NCI-H1694 (cell line): Measurements from ENCODE around the gene NKX2-3.

ENCODE experiments used
- DNase-seq: peaks from one replicate; lab custom pipeline; 2025; lab: John Stamatoyannopoulos, UW

The NKX2-3 gene

GRCh38 chr10:99532687-99533495, at the start of gene NKX2-3:
Gene NKX2-3, plus strand, starts transcription at chr10:99532942. Its CDS starts 190 bp downstream, at chr10:99533132.
- no peak for DNase-seq

GRCh38 chr10:99484626-99485581, 47.8 kb upstream of the NKX2-3 start:
- DNase-seq = no peak

- no peak for DNase-seq
These were observed 45.5 kb upstream of the NKX2-3 start for GRCh38 chr10:99487125-99487807.

GRCh38 chr10:99489271-99489670, 43.5 kb upstream of the NKX2-3 start:
- DNase-seq = no peak

- no peak for DNase-seq
These were observed 35.3 kb upstream of the NKX2-3 start for GRCh38 chr10:99497343-99498025.

GRCh38 chr10:99506416-99506815, 26.3 kb upstream of the NKX2-3 start:
- DNase-seq = no peak

- DNase-seq = no peak
These were observed 25.5 kb upstream of the NKX2-3 start for GRCh38 chr10:99507265-99507664.

GRCh38 chr10:99513061-99513460, 19.7 kb upstream of the NKX2-3 start:
- no peak for DNase-seq

- DNase-seq = no peak
These were observed 13.1 kb upstream of the NKX2-3 start for GRCh38 chr10:99519690-99520039.

GRCh38 chr10:99520040-99520846, 12.5 kb upstream of the NKX2-3 start:
- DNase-seq = no peak

GRCh38 chr10:99520847-99521764, 11.6 kb upstream of the NKX2-3 start:
- no peak for DNase-seq

- no peak for DNase-seq
These were observed 10.8 kb upstream of the NKX2-3 start for GRCh38 chr10:99521765-99522469.

GRCh38 chr10:99522470-99523250, 10.1 kb upstream of the NKX2-3 start:
- no peak for DNase-seq

GRCh38 chr10:99523251-99523773, 9.4 kb upstream of the NKX2-3 start:
- DNase-seq = no peak

GRCh38 chr10:99524050-99524666, 8.6 kb upstream of the NKX2-3 start:
- no peak for DNase-seq

GRCh38 chr10:99524736-99525380, 7.9 kb upstream of the NKX2-3 start:
- no peak for DNase-seq

GRCh38 chr10:99525897-99526296, 6.8 kb upstream of the NKX2-3 start:
- DNase-seq = no peak
